Retinal pigment epithelial cell (primary cell): ENCODE results near the gene SLF1.

Experiments
- DNase-seq: peaks from one replicate; pipeline ENCODE4 v3.0.0-alpha.2; 2010; ENCODE audit warnings: low read depth
- H3K4me3 ChIP-seq: 2 replicates; pipeline ENCODE4 v1.5.1; 2011; ENCODE audit warnings: mild to moderate bottlenecking, low read length, control low read depth, moderate library complexity
- CTCF ChIP-seq: conservative IDR thresholded peaks from 2 replicates; pipeline ENCODE4 v1.5.1; 2011; ENCODE audit warnings: low read depth, low read length, control low read depth, inconsistent platforms

SLF1 gene

GRCh38 chr5:94627191-94627590, 8.7 kb downstream of the SLF1 start:
- no peak for DNase-seq
- H3K4me3 ChIP-seq: no peak overlapping the region
- no peak for TF ChIP-seq CTCF

- TF ChIP-seq CTCF: no peak
- no peak for DNase-seq
- H3K4me3 ChIP-seq: no peak overlapping the region
Measured at GRCh38 chr5:94632024-94632423, 13.6 kb downstream of the SLF1 start.

GRCh38 chr5:94640176-94640575, 21.7 kb downstream of the SLF1 start:
- no peak for TF ChIP-seq CTCF
- H3K4me3 ChIP-seq: no peak overlapping the region
- DNase-seq: no peak

GRCh38 chr5:94645053-94645452, 26.6 kb downstream of the SLF1 start:
- no peak overlapping the region for H3K4me3 ChIP-seq
- TF ChIP-seq CTCF: no peak
- no peak for DNase-seq

- no peak for DNase-seq
- no peak for TF ChIP-seq CTCF
- no peak overlapping the region for H3K4me3 ChIP-seq
Measured at GRCh38 chr5:94646758-94647157, 28.3 kb downstream of the SLF1 start.

GRCh38 chr5:94649874-94650273, 31.4 kb downstream of the SLF1 start:
- TF ChIP-seq CTCF: no peak
- H3K4me3 ChIP-seq: no peak overlapping the region
- DNase-seq: no peak

- TF ChIP-seq CTCF: no peak
- H3K4me3 ChIP-seq: no peak overlapping the region
- no peak for DNase-seq
Measured at GRCh38 chr5:94658272-94658671, 39.8 kb downstream of the SLF1 start.
